Neuronal stem cell (in vitro differentiated cells): ENCODE measurements around the gene FGFRL1.
"Not testable (repeated sequence)": the region's sequence is repeated elsewhere in the genome, so short reads cannot be mapped to it uniquely, and the experiment has no call there.

Experiments
- DNase-seq: peaks from one replicate; pipeline ENCODE4 v3.0.0-alpha.2; 2013; ENCODE audit warnings: low spot score
- H2AFZ ChIP-seq: one replicate; pipeline ENCODE4 v1.6.1; 2013; ENCODE audit warnings: mild to moderate bottlenecking, low read length, inconsistent platforms
- H2AK5ac ChIP-seq: 2 replicates; pipeline ENCODE4 v1.6.1; 2013; ENCODE audit warnings: low read depth, mild to moderate bottlenecking, inconsistent platforms, low read length, moderate library complexity, mixed read lengths
- H2BK120ac ChIP-seq: 2 replicates; pipeline ENCODE4 v1.6.1; 2013; ENCODE audit warnings: low read depth, mild to moderate bottlenecking, inconsistent platforms, low read length, moderate library complexity, mixed read lengths
- H2BK12ac ChIP-seq: one replicate; pipeline ENCODE4 v1.6.1; 2013; ENCODE audit warnings: low read length, inconsistent platforms
- H2BK15ac ChIP-seq: 2 replicates; pipeline ENCODE4 v1.6.1; 2013; ENCODE audit warnings: mild to moderate bottlenecking, low read length, inconsistent platforms, mixed read lengths
- H2BK5ac ChIP-seq: one replicate; pipeline ENCODE4 v1.6.1; 2013; ENCODE audit warnings: inconsistent platforms, mild to moderate bottlenecking, low read length, moderate library complexity
- H3K14ac ChIP-seq: one replicate; pipeline ENCODE4 v1.6.1; 2013; ENCODE audit warnings: low read length, inconsistent platforms
- H3K18ac ChIP-seq: 2 replicates; pipeline ENCODE4 v1.6.1; 2013; ENCODE audit warnings: low read length, inconsistent platforms
- H3K23ac ChIP-seq: 2 replicates; pipeline ENCODE4 v1.6.1; 2013; ENCODE audit warnings: low read depth, mild to moderate bottlenecking, mixed read lengths, low read length, inconsistent platforms; ENCODE audit not compliant: poor library complexity
- H3K27ac ChIP-seq: replicated peaks from 3 replicates; pipeline ENCODE4 v1.5.1; 2013; ENCODE audit warnings: low read length, inconsistent platforms
- H3K27me3 ChIP-seq, 3 experiments: 2 replicates each; pipeline ENCODE4 v1.6.1; 2013; ENCODE audit warnings: low read length in 3 of 3, mild to moderate bottlenecking in 2 of 3, inconsistent platforms in 1 of 3, low read depth in 1 of 3, mixed read lengths in 1 of 3, moderate library complexity in 1 of 3; ENCODE audit not compliant: control insufficient read depth in 3 of 3, insufficient read depth in 3 of 3
- H3K36me3 ChIP-seq, 2 donors: replicated peaks in 1 of 2; 2 replicates each; pipeline ENCODE4 v1.6.1; 2013; ENCODE audit warnings: low read length in 2 of 2; ENCODE audit not compliant: control insufficient read depth in 2 of 2, insufficient read depth in 2 of 2
- H3K4ac ChIP-seq: 2 replicates; pipeline ENCODE4 v1.6.1; 2013; ENCODE audit warnings: inconsistent platforms, mild to moderate bottlenecking, low read length, moderate library complexity
- H3K4me1 ChIP-seq, 2 donors: 1 replicate in 1 of 2; 2 replicates in 1 of 2; pipeline ENCODE4 v1.6.1; 2013; ENCODE audit warnings: low read length in 2 of 2, low read depth in 1 of 2; ENCODE audit not compliant: control insufficient read depth in 2 of 2, insufficient read depth in 1 of 2
- H3K4me2 ChIP-seq: one replicate; pipeline ENCODE4 v1.6.1; 2013; ENCODE audit warnings: mild to moderate bottlenecking, low read length, inconsistent platforms; ENCODE audit not compliant: insufficient read depth, poor library complexity, severe bottlenecking
- H3K4me3 ChIP-seq, 2 donors: 2 replicates each; pipeline ENCODE4 v1.5.1; 2013; ENCODE audit warnings: low read length in 2 of 2, mild to moderate bottlenecking in 2 of 2, inconsistent platforms in 1 of 2, moderate library complexity in 1 of 2
- H3K79me1 ChIP-seq: one replicate; pipeline ENCODE4 v1.6.1; 2013; ENCODE audit warnings: low read depth, mild to moderate bottlenecking, inconsistent platforms, low read length, moderate library complexity
- H3K9ac ChIP-seq: one replicate; pipeline ENCODE4 v1.6.1; 2013; ENCODE audit warnings: mild to moderate bottlenecking, low read depth, low read length, inconsistent platforms; ENCODE audit not compliant: poor library complexity
- H3K9me3 ChIP-seq, 2 donors: replicated peaks in 1 of 2; 2 replicates each; pipeline versions ENCODE3 to v1.6.1; 2013; ENCODE audit warnings: low read length in 2 of 2, mild to moderate bottlenecking in 2 of 2, inconsistent platforms in 1 of 2, low read depth in 1 of 2, mixed read lengths in 1 of 2, moderate library complexity in 1 of 2; ENCODE audit not compliant: control insufficient read depth in 2 of 2, insufficient read depth in 1 of 2
- H4K8ac ChIP-seq: one replicate; pipeline ENCODE4 v1.6.1; 2013; ENCODE audit warnings: low read depth, mild to moderate bottlenecking, inconsistent platforms, low read length, moderate library complexity
- H4K91ac ChIP-seq: one replicate; pipeline ENCODE4 v1.6.1; 2013; ENCODE audit warnings: low read length, low read depth, mild to moderate bottlenecking, inconsistent platforms; ENCODE audit not compliant: poor library complexity
- WGBS, 2 donors: extraction: QIAGEN DNeasy Blood & Tissue Kit; methylation state at CpG; one replicate each; pipeline ENCODE4 v1.1.7; 2013; ENCODE audit warnings: missing lambda C conversion rate in 2 of 2, mixed read lengths in 1 of 2; ENCODE audit not compliant: insufficient read length in 2 of 2, insufficient replicate concordance in 1 of 2; ENCODE audit errors: extremely low coverage in 2 of 2; 5-methylcytosine and 5-hydroxymethylcytosine counted together

Gene FGFRL1

DNA sequence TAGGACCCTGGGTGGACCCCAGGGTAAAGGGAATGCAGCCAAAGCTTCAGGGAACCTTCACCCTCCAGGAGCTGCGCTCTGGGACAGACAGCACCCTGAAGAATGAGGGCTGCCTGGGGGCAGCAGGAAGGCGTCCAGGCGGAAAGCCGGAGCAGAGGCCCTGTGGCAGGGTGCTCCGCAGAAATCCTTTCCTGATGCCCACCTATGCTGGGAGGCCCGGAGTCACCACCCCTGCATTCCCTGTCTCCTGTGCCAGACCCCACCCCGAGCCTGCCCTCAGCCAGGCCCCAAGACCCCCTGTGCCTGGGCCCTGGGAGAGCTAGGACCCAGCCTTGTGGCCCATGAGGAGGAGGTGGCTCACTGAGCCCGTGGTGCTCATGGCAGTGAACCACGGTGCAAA lies 36.8 kb upstream of the FGFRL1 start:
- Histone ChIP-seq H3K27me3 (peaks cover 4 to 24% (median 6%) of the 10 kb centered on the region in 3 experiments), H4K91ac (no peak overlapping the region), H2BK12ac (no peak overlapping the region), H2AFZ (no peak overlapping the region), H3K9ac (no peak overlapping the region), H3K4me2 (no peak overlapping the region), H2AK5ac (peak overlapping the region; percentile 83), H2BK120ac (no peak overlapping the region), H3K23ac (no peak overlapping the region), H2BK5ac (peak overlapping the region; percentile 13), H3K27ac (no peak overlapping the region), H3K14ac (no peak overlapping the region), H3K4me1 (peaks cover 2 to 10% of the 10 kb centered on the region in 2 donors), H3K18ac (no peak overlapping the region), H3K79me1 (no peaks in the 10 kb centered on the region), H3K9me3 (peaks cover 7 to 11% of the 10 kb centered on the region in 2 donors), H4K8ac (no peak overlapping the region), H3K4me3 (no peak overlapping the region), H2BK15ac (no peak overlapping the region), H3K36me3 (no peaks in the 10 kb centered on the region), H3K4ac (no peak overlapping the region)
- WGBS, 2 donors, result no CpG with 5 or more reads among the region's 9 CpGs
- DNase-seq, result no peak

DNA sequence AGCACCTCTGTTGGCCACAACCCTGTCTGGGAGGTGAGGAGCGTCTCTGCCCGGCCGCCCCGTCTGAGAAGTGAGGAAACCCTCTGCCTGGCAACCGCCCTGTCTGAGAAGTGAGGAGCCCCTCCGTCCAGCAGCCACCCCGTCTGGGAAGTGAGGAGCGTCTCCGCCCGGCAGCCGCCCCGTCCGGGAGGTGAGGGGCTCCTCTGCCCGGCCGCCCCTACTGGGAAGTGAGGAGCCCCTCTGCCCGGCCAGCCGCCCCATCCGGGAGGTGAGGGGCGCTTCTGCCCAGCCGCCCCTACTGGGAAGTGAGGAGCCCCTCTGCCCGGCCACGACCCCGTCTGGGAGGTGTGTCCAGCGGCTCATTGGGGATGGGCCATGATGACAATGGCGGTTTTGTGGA lies 35.4 kb upstream of the FGFRL1 start:
- not testable (repeated sequence) for H2BK5ac ChIP-seq, H3K27ac ChIP-seq, H3K14ac ChIP-seq, DNase-seq, H2AFZ ChIP-seq, H3K18ac ChIP-seq, H4K91ac ChIP-seq, H2BK12ac ChIP-seq, H3K4ac ChIP-seq, H4K8ac ChIP-seq, H3K4me2 ChIP-seq, H3K4me3 ChIP-seq, H3K23ac ChIP-seq, H3K36me3 ChIP-seq, H2BK120ac ChIP-seq, H3K9ac ChIP-seq, H2BK15ac ChIP-seq, H3K79me1 ChIP-seq, H2AK5ac ChIP-seq
- peaks cover 7 to 11% of the 10 kb centered on the region in 2 donors for H3K9me3 ChIP-seq
- WGBS, 2 donors, result no CpG with 5 or more reads among the region's 25 CpGs
- peaks cover 2 to 10% of the 10 kb centered on the region in 2 donors for H3K4me1 ChIP-seq
- H3K27me3 ChIP-seq, result peaks cover 4 to 18% (median 6%) of the 10 kb centered on the region in 3 experiments

DNA sequence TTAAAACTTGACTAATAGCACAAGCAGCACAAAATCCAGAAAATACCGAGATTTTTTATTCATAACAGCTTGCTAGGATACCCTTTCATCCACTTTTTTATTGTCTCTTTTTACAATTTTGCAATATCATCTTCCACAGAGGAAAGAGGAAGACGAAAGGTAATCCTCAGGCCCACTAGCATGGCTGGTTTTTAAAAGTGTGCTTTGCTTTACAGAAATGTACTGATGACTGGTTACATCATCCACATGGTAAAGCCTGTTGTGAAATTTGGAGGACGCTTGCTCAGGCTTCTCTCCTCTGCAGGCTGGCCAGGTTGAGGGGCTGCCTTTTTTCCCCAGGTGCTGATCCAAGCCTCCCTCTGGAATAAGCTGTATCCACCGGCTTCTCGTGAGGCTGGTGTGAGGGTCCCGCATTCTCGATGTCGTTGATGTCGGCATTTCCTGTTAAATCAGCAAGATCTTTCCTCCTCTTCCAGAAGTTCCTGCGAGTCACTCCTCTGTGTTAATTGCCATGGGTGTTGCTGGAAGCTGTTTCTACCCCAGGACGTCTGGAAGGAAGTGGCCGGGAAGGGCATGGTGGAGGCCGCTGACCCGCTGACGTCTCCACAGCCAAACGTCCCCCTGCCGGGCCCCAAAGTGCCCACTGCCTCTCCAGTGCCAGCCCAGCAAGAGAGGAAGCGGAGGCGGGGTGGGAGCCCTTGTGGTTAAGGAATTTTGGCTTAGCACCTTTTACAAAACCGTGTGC lies 32.3 kb upstream of the FGFRL1 start:
- Histone ChIP-seq H4K91ac (no peak overlapping the region), H3K4me3 (no peak overlapping the region), H3K4ac (no peak overlapping the region), H4K8ac (no peak overlapping the region), H3K27me3 (peaks cover 0 to 23% (median 0%) of the 10 kb centered on the region in 3 experiments), H2AFZ (peak overlapping the region; percentile 14), H3K14ac (no peak overlapping the region), H2BK15ac (no peak overlapping the region), H2AK5ac (no peak overlapping the region), H3K18ac (no peak overlapping the region), H3K9ac (no peak overlapping the region), H3K4me2 (no peak overlapping the region), H2BK120ac (no peak overlapping the region), H3K36me3 (no peaks in the 10 kb centered on the region), H3K4me1 (no peaks in the 10 kb centered on the region), H3K79me1 (no peaks in the 10 kb centered on the region), H2BK12ac (no peak overlapping the region), H3K23ac (no peak overlapping the region), H3K9me3 (peaks cover 7 to 11% of the 10 kb centered on the region in 2 donors), H3K27ac (no peak overlapping the region), H2BK5ac (no peak overlapping the region)
- DNase-seq, result no peak
- WGBS, 2 donors, result no CpG with 5 or more reads among the region's 20 CpGs

DNA sequence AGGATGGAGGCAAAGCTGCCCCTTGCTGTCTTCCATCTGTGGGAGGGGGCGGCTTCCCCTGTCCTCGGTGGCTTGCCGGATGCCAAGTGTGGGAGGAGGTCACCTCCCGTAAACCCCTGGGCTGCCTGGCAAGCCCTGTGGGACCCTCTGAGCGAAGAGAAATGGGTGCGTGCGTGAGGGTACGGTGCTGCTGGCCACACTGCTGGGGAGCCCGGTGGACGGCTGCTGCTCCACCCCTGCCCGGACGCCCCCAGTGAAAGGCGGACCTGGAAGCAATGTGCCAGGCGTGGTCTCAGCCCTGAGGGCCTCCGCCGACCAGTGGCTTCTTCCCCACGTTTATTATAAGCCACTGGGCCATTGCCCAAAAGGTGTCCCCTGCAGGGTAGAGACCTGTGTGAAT lies 29.1 kb upstream of the FGFRL1 start:
- H3K36me3 ChIP-seq, result no peaks in the 10 kb centered on the region
- no peak overlapping the region for H3K4me2 ChIP-seq
- H2BK5ac ChIP-seq, result no peak overlapping the region
- no peak overlapping the region for H3K14ac ChIP-seq
- no peak overlapping the region for H2AK5ac ChIP-seq
- H3K18ac ChIP-seq, result no peak overlapping the region
- H3K4ac ChIP-seq, result no peak overlapping the region
- no peak overlapping the region for H3K23ac ChIP-seq
- peaks cover 2 to 6% of the 10 kb centered on the region in 2 donors for H3K4me1 ChIP-seq
- peaks cover under 1% of the 10 kb centered on the region for H3K79me1 ChIP-seq
- H4K8ac ChIP-seq, result no peak overlapping the region
- no peak overlapping the region for H3K4me3 ChIP-seq
- peaks cover 0 to 49% (median 4%) of the 10 kb centered on the region in 3 experiments for H3K27me3 ChIP-seq
- no peak overlapping the region for H2AFZ ChIP-seq
- H2BK12ac ChIP-seq, result no peak overlapping the region
- no peak overlapping the region for H3K9ac ChIP-seq
- H2BK120ac ChIP-seq, result no peak overlapping the region
- H3K27ac ChIP-seq, result no peak overlapping the region
- no peak for DNase-seq
- no peak overlapping the region for H4K91ac ChIP-seq
- no peak overlapping the region for H2BK15ac ChIP-seq
- no peaks in the 10 kb centered on the region for H3K9me3 ChIP-seq
- WGBS, 2 donors, result no CpG with 5 or more reads among the region's 17 CpGs
